Motor neuron (in vitro differentiated cells): ENCODE data around the gene FLT1. TPM values are rescaled to one million over a fixed set of nuclear protein-coding genes. Genes with fewer than 3 reads are reported as not detected.
A peak's percentile ranks its signal among the peaks of the same experiment; 100 is the strongest.

Experiments used
- ATAC-seq, 8 experiments: fragments of 200-7000 bp; cut with Tn5 transposase; replicated peaks in 6 of 8; 2 replicates each; pipeline ENCODE4 v1.8.0; 2021; ENCODE audit warnings: mild to moderate bottlenecking in 8 of 8, moderate library complexity in 8 of 8
- H3K27ac ChIP-seq, 2 donors: fragments of 250-450 bp; sonication (Bioruptor Pico); 2 replicates each; pipeline ENCODE4 v1.9.0; 2021; ENCODE audit warnings: antibody characterized with exemption in 2 of 2, mild to moderate bottlenecking in 2 of 2, moderate library complexity in 1 of 2
- H3K4me1 ChIP-seq, 2 donors: fragments of 250-450 bp; sonication (Bioruptor Pico); replicated peaks in 1 of 2; 2 replicates each; pipeline ENCODE4 v1.6.1; 2021; ENCODE audit warnings: antibody characterized with exemption in 2 of 2, mild to moderate bottlenecking in 2 of 2, moderate library complexity in 1 of 2
- H3K4me3 ChIP-seq, 5 donors: fragments of 250-450 bp; sonication (Bioruptor Pico); 2 replicates each; pipeline ENCODE4 v1.9.0; 2021; ENCODE audit warnings: antibody characterized with exemption in 5 of 5, mild to moderate bottlenecking in 5 of 5, moderate library complexity in 4 of 5
- WGBS, 10 experiments: fragments of 450-650 bp; shearing (Covaris generic); methylation state at CpG; one replicate each; pipeline ENCODE4 v1.0.0; 2022; 5-methylcytosine and 5-hydroxymethylcytosine counted together
- in situ Hi-C, 9 experiments: fragments of 400-800 bp; cut with MboI; loops; one replicate each; pipeline ENCODE4 v1.15.0; 2021; ENCODE audit warnings: low sequenced_read_pairs in 9 of 9, low pct_unique_long_range_greater_than_20kb in 2 of 9; ENCODE audit not compliant: unreplicated experiment in 9 of 9
- total RNA-seq, 8 experiments: library from RNA; unstranded; fragments of 300-600 nt; gene quantifications; 2 replicates each; pipeline versions ENCODE4 v1.2.3 to v1.2.4, GENCODE V29; 2022

FLT1 gene
- total RNA-seq, 8 experiments from 2014 or later: 0.11 to 43.8 (median 0.88) TPM

DNA sequence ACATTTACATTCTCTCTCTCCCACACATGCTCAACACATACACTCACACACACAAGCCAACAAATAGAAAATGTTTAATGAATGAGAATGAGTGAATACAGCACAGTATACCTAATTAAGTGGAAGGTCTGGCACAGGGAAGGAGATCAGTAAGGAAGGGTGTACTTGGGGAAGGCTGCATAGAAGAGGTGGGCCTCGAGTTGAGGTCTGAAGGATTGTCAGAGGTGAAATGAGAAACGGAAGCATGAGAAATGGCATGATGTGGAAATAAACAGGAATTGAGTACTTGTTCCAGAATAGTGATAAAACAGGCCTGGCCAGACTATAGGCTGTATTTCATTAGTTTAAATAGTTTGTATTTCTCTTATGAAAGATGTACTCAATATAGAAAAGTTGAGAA, 136.2 kb downstream of the FLT1 start:
- in situ Hi-C loops: no loop called here
- H3K4me1 ChIP-seq: no peaks in the 10 kb centered on the region
- H3K4me3 ChIP-seq: no peak overlapping the region
- 50 to 94% (median 77%) methylated on average over 1 to 2 of the region's 2 CpGs; no CpG with 5 or more reads in 2 of the 10 experiments for WGBS, 10 experiments
- no peak for ATAC-seq
- no peak overlapping the region for H3K27ac ChIP-seq

DNA sequence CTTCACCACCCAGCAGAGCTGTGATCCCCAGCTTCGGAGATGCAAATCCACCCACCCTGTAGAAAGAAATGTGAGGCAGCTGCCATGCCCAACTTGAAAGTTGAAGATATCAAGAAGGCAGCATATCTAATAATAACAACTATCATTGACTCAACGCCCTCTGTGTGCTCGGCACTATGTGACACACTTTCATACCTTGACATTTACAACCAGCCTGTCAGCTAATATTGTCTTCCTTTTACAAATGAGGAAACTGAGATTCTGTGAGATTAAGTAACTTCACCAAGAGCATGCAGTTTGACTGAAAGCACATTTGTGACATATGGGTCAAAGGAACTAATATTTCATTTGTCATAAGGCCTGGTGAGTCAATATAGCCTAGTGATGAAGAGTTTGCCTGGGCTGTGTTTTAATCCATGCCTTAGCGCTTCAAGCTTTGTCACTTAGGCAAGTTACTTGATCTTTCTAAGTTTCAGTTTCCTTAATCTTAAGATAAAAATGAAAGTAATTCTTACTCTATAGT, 137.0 kb downstream of the FLT1 start:
- Histone ChIP-seq H3K27ac (no peak overlapping the region), H3K4me1 (no peaks in the 10 kb centered on the region), H3K4me3 (no peak overlapping the region)
- no peak for ATAC-seq
- in situ Hi-C loops: no loop called here
- WGBS, 10 experiments: 60 to 100% (median 89%) methylated on average over 1 to 4 of the region's 4 CpGs; no CpG with 5 or more reads in 1 of the 10 experiments

DNA sequence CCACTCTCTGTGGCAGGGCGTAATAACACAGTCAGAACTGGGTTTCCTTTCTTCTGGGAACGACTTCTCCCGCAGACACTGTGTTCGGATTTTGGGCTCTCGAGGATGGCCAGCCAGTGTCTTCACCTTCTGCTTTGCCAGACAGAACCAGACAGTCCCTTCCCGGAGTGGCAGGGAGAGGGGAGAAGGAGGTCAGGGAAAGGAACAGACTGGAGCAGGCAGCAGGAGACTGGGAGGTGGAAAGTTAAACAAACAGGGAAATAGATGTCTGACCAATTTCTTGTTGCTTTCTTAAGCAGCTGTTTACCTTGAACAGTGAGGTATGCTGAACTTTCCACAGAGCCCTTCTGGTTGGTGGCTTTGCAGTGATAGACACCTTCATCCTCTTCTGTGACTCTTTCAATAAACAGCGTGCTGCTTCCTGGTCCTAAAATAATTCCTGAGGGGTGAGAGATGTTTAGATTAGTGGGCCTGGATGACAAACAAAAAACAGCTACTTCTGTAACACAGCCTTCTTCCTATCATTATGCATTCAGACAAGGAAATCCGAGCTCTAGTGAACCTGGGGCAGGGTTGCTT, 137.6 kb downstream of the FLT1 start:
- 42 to 95% (median 75%) methylated on average over 2 to 8 of the region's 8 CpGs; no CpG with 5 or more reads in 1 of the 10 experiments for WGBS, 10 experiments
- Histone ChIP-seq H3K4me1 (no peaks in the 10 kb centered on the region), H3K27ac (no peak overlapping the region), H3K4me3 (no peak overlapping the region)
- peak in 1 of 8 experiments; percentile 12 for ATAC-seq
- in situ Hi-C loops: no loop called here

DNA sequence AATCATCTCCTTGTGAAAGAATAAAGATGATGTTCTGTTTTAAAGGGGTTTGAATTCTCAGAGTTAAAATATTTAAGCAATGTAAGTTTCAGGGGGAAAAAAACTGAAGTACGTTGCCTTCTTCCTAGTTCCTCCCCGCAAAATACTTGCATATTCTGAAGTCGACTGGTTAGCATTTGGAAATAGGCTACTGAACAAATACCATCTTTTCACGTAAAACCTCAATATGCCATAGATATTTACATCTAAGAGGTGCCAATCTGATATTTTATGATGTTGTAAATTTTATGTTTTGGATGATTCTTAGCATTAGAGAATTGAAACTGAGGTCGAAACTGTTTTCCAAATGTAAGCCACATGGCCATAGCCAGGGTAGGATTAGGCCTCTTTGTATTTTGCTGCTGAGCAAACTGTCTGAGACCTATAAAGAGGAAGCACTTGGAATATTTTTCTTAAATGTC, 138.3 kb downstream of the FLT1 start:
- Histone ChIP-seq H3K4me3 (no peak overlapping the region), H3K4me1 (no peaks in the 10 kb centered on the region), H3K27ac (no peak overlapping the region)
- in situ Hi-C loops: no loop called here
- 16 to 96% (median 74%) methylated on average over 1 to 5 of the region's 5 CpGs; no CpG with 5 or more reads in 1 of the 10 experiments for WGBS, 10 experiments
- peak in 1 of 8 experiments; percentile 60 for ATAC-seq

DNA sequence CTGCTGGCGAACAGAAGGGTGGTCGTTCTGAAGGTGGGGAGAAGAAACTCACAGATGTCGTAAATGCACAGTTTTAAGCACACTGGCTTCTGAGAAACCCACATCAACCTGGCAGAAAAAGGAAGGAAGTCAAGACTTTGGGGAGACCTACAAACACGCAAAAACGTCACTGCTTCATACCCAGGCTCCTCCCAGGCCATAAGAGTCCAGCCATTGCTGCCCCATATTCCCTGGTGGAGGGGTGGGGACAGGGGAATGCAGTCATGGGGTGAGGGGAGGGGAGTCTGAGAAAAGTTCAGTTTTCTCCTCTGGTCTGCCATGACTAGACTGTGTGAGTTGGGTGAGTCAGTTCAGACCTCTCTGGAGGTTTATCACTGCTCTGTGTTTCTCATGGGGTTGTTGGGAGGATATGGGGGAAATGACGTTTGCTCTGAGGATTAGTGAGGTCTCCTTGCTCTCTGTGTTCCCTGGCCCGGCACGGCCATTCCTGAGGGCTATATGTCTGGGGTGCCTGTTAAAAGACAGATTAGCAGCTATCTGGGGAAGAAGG, 139.0 kb downstream of the FLT1 start:
- in situ Hi-C loops: no loop called here
- Histone ChIP-seq H3K27ac (no peak overlapping the region), H3K4me1 (no peaks in the 10 kb centered on the region), H3K4me3 (no peak overlapping the region)
- ATAC-seq: peak in 2 of 8 experiments; percentile 36 to 38
- 63 to 95% (median 77%) methylated on average over 2 to 7 of the region's 8 CpGs; no CpG with 5 or more reads in 4 of the 10 experiments for WGBS, 10 experiments

DNA sequence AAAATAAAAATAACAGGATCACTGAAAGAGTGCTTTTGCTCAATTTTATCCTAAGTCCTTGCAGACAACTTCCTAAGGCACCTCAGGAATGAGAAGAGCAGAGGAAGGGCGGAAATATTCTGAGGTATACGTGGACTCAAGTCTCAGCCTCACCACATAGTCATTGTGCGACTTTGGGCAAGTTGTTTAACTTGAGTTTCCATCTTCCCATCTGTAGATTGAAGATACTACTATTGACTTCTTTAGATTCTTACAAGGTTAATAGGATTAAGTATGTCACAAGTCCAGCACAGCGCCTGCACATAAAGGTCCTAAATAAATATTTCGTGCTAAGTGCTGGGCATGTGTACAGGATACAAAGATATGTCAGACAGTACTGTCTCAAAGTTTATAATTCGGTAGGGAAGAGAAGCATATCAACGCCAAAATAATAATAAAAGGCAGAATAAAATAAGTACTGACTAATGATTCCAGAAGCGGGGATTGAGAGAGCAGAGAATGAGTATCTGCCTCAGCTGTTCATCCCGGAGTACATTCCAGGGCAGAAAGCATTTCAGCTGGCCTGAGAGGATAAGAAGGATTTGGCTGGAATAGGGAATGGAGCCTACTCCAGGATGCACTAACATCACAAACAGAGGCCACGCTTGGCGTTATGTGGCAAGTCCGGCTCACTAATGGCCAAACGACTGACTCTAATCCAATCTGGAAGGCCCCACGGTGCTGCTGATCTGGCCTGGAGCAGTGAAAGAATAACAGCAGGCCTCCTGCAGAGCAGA, 139.7 kb downstream of the FLT1 start:
- ATAC-seq: no peak
- in situ Hi-C loops: no loop called here
- Histone ChIP-seq H3K27ac (no peak overlapping the region), H3K4me1 (no peaks in the 10 kb centered on the region), H3K4me3 (no peak overlapping the region)
- 60 to 91% (median 88%) methylated on average over 3 to 14 of the region's 14 CpGs for WGBS, 10 experiments

DNA sequence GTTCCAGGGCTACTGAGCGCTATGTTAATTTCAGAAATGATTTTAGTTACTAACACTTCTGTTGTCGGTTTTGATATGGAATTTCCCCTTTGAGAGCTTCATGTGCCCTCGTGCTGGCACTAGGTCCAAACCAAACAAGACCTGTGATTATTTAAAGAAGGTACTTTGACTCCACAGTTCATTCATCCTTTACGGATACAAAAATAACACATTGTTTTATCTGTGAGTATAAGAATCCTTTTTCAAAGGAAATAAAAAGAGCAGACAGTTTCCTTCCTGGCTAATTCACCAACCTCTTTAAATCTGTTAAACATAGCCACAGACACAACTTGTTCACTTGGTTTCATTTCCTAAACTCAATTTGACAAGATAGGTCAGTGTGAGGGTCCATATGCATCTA, 141.2 kb downstream of the FLT1 start:
- H3K4me3 ChIP-seq: no peak overlapping the region
- in situ Hi-C loops: no loop called here
- H3K27ac ChIP-seq: no peak overlapping the region
- WGBS, 10 experiments: 60 to 96% (median 88%) methylated on average over 1 to 4 of the region's 4 CpGs; no CpG with 5 or more reads in 1 of the 10 experiments
- H3K4me1 ChIP-seq: no peaks in the 10 kb centered on the region
- ATAC-seq: no peak

DNA sequence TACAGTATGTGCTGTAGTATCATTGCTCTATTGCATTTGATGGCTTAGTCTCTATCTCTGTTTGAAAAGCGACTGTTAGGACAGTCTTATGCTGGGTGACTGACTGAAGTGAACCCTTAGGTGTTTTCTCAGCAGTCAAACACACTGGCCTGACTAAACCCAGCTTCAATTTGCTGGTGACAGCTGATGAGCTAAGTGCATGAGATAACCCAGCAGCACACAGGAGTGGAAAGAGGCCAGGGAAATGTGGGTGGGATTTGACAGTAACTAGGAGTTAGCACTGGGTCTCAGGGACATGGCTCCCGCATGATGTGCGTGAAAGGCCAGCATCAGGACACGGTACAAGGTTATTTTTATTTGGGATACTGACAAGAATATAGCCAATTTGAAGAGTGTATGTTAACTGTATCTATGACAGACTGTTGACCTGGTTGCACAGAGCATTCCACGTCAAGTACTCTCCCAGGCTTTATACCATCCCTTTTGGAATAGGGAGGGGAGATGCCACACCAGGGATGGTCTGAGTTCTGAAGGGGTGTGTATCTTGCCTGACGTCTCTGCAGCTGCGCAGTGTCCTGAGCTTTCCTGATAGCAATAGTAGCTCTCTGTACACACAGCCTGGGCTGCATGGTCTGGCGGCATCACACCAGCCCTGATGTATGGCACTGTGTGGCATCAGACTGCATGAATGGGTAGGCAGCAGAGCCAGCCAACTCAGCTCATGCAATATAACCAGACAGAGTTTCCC, 144.8 kb downstream of the FLT1 start:
- Histone ChIP-seq H3K27ac (no peak overlapping the region), H3K4me3 (no peak overlapping the region), H3K4me1 (no peaks in the 10 kb centered on the region)
- in situ Hi-C loops: loop anchor here in 3 of 9 experiments (25.0 kb wide), 3 partner anchors 137 to 437 kb away; partner anchors contain the start of gene FLT1 (in 1 of the 3)
- WGBS, 10 experiments: 60 to 100% (median 88%) methylated on average over 1 to 8 of the region's 8 CpGs; no CpG with 5 or more reads in 3 of the 10 experiments
- ATAC-seq: peak in 2 of 8 experiments; percentile 49 to 99

DNA sequence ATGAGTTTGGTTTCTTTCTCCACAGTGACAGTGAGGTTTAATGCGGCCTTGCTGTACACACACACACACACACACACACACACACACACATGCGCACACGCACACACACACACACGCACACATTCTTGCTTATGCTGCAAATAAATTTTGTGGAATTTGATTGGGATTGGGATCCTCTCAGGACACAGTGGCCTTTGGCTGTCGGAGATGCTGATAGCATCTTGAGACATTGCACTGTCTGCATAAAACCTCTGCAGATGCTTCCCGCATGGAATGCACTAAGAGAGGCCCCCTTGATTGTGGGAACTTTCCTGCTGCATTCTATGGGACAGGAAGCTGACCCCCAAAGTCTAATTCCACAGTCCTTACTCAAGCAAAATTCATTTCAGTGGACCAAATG, 145.6 kb downstream of the FLT1 start:
- Histone ChIP-seq H3K27ac (no peak overlapping the region), H3K4me3 (no peak overlapping the region), H3K4me1 (no peaks in the 10 kb centered on the region)
- WGBS, 10 experiments: 49 to 100% (median 83%) methylated on average over 1 to 4 of the region's 6 CpGs; no CpG with 5 or more reads in 3 of the 10 experiments
- in situ Hi-C loops: loop anchor here in 3 of 9 experiments (25.0 kb wide), 3 partner anchors 138 to 438 kb away; partner anchors contain the start of gene FLT1 (in 1 of the 3)
- no peak for ATAC-seq

DNA sequence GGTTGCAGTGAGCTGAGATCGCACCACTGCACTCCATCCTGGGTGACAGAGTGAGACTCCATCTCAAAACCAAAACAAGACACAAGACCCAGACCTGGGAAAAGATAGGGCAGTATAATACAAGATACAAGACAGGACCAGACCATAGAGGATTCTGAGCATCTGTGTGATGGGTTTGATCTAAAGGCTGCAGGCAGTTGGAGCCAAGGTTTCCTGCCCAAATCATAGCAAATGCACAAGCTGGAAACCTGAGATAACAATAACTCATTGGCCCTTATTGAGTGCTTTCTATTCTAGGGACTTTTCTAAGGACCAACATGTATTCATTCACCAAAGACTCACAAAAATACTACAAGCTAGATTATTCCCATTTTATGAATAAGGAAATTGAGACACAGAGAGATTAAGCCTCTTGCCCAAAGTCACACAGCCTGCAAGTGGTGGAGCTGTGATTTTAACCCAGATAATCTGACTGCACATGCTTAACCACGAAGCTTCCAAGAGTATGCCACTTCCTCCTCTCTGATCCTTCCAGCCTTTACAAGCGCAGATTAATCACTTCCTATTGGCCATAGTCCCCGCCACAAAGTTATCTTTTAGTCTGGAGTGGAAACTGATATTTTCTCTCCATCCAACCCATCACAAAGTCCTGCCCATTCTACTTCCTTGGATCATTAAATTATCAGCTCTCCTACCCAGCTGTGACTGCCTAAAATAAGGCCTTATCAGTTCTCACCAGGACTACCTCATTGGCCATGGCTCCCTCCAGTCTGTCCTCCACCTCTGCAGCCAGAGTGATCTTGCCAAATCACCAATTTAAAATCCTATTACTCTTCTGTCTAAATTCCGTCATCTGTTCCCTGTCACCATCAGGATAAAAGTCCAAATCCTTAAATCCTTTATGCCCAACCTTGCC, 147.2 kb downstream of the FLT1 start:
- Histone ChIP-seq H3K4me3 (no peak overlapping the region), H3K27ac (no peak overlapping the region), H3K4me1 (no peaks in the 10 kb centered on the region)
- no peak for ATAC-seq
- 60 to 100% (median 88%) methylated on average over 1 to 4 of the region's 5 CpGs; no CpG with 5 or more reads in 2 of the 10 experiments for WGBS, 10 experiments
- in situ Hi-C loops: loop anchor here in 3 of 9 experiments (25.0 kb wide), 3 partner anchors 140 to 440 kb away; partner anchors contain the start of gene FLT1 (in 1 of the 3)

DNA sequence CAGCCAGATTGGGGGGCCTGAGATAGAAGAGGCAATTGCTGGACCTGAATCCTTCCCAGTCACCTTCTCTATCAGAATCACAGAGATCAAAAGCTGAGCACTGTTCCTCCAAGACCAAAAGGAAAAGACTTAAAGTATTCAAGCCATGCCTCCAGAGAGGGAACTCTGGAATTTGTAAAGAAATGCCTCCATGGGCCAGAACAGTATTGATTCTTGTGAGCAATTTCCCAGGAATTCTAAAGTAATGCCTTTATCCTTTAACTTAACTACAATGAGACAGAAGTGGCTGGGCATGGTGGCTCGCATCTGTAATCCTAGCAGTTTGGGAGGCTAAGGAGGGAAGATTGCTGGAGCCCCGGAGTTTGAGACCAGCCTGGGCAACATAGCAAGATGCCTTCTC, 148.8 kb downstream of the FLT1 start:
- no peak overlapping the region for H3K4me3 ChIP-seq
- 71 to 100% (median 92%) methylated on average over 1 to 2 of the region's 2 CpGs; no CpG with 5 or more reads in 5 of the 10 experiments for WGBS, 10 experiments
- H3K27ac ChIP-seq: no peak overlapping the region
- ATAC-seq: no peak
- in situ Hi-C loops: loop anchor here in 3 of 9 experiments (25.0 kb wide), 3 partner anchors 141 to 441 kb away; partner anchors contain the start of gene FLT1 (in 1 of the 3)
- H3K4me1 ChIP-seq: no peaks in the 10 kb centered on the region
